Lower leg skin (tissue), 3 donors: ENCODE results near the gene PRPF38A.

ENCODE experiments used
- POLR2A ChIP-seq, 2 donors: fragments of 450-650 bp; IDR thresholded peaks; one replicate each; pipeline ENCODE4 v1.6.1; 2016 to 2017; ENCODE audit warnings: antibody characterized with exemption in 2 of 2, mild to moderate bottlenecking in 1 of 2, moderate library complexity in 1 of 2
- TF ChIP-seq, protein P1 (sequence below), 3 donors: fragments of 450-650 bp; IDR thresholded peaks; one replicate each; pipeline ENCODE4 v1.5.1; 2016; ENCODE audit warnings: antibody characterized with exemption in 3 of 3, mild to moderate bottlenecking in 3 of 3, moderate library complexity in 2 of 3

DNA sequence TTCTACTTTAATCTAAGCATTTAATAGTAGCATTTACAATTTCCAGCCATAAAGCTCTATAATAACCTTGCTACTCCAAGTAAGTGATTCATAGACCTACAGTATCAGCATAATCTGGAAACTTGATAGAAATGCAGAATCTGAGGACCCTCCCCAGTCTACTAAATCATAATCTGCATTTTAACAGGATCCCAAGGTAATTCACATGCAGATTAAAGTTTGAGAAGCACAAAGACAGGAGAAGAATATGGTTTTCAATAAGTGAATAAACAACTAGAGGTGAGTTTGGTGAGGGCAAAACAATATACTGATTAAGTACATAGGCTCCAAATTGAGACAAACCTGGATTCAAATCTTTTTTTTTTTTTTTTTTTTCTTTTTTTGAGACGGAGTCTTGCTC is 57.4 kb downstream of the PRPF38A start:
- no peak for TF ChIP-seq POLR2A (IDR thresholded peaks at IDR 0.05)
- TF ChIP-seq, protein P1, sequence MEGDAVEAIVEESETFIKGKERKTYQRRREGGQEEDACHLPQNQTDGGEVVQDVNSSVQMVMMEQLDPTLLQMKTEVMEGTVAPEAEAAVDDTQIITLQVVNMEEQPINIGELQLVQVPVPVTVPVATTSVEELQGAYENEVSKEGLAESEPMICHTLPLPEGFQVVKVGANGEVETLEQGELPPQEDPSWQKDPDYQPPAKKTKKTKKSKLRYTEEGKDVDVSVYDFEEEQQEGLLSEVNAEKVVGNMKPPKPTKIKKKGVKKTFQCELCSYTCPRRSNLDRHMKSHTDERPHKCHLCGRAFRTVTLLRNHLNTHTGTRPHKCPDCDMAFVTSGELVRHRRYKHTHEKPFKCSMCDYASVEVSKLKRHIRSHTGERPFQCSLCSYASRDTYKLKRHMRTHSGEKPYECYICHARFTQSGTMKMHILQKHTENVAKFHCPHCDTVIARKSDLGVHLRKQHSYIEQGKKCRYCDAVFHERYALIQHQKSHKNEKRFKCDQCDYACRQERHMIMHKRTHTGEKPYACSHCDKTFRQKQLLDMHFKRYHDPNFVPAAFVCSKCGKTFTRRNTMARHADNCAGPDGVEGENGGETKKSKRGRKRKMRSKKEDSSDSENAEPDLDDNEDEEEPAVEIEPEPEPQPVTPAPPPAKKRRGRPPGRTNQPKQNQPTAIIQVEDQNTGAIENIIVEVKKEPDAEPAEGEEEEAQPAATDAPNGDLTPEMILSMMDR (IDR thresholded peaks at IDR 0.05) = no peak
